Measurements from ENCODE around the gene CTIF. TPM values are rescaled to one million over a fixed set of nuclear protein-coding genes. Genes with fewer than 3 reads are reported as not detected.

The CTIF gene
- total RNA-seq, 6 experiments from 2014 or later, result 77.6 to 100 (median 79.2) TPM

- peaks cover 20% of the 10 kb centered on the region for H3K36me3 Mint-ChIP-seq (ENCODE audit: low read depth)
- H3K4me1 Mint-ChIP-seq (ENCODE audit: low read depth), result no peaks in the 10 kb centered on the region; the same call in 1 of the 2 replicates
- TF ChIP-seq CTCF (IDR thresholded peaks at IDR 0.05), result no peak
- no peak for DNase-seq
- H3K9me3 Mint-ChIP-seq, result no peaks in the 10 kb centered on the region
- peaks cover 1% of the 10 kb centered on the region for H3K27me3 Mint-ChIP-seq (ENCODE audit: insufficient read depth)
- no peak overlapping the region for H3K4me3 Mint-ChIP-seq
- no peak overlapping the region for H3K27ac Mint-ChIP-seq
Measured at GRCh38 chr18:48703028-48703386, 164.2 kb downstream of the CTIF start.

GRCh38 chr18:48703418-48703817 lies 164.6 kb downstream of the CTIF start:
- peaks cover 24% of the 10 kb centered on the region for H3K36me3 Mint-ChIP-seq (ENCODE audit: low read depth)
- no peak overlapping the region for H3K27ac Mint-ChIP-seq
- H3K4me3 Mint-ChIP-seq, result no peak overlapping the region
- no peaks in the 10 kb centered on the region; the same call in 1 of the 2 replicates for H3K4me1 Mint-ChIP-seq (ENCODE audit: low read depth)
- DNase-seq, result no peak
- no peaks in the 10 kb centered on the region for H3K9me3 Mint-ChIP-seq
- TF ChIP-seq CTCF (IDR thresholded peaks at IDR 0.05), result no peak
- H3K27me3 Mint-ChIP-seq (ENCODE audit: insufficient read depth), result peaks cover 1% of the 10 kb centered on the region

GRCh38 chr18:48705043-48705442 lies 166.2 kb downstream of the CTIF start:
- H3K27me3 Mint-ChIP-seq (ENCODE audit: insufficient read depth), result peaks cover 6% of the 10 kb centered on the region
- no peak for DNase-seq
- no peak for TF ChIP-seq CTCF (IDR thresholded peaks at IDR 0.05)
- no peaks in the 10 kb centered on the region; the same call in 1 of the 2 replicates for H3K4me1 Mint-ChIP-seq (ENCODE audit: low read depth)
- H3K36me3 Mint-ChIP-seq (ENCODE audit: low read depth), result peaks cover 28% of the 10 kb centered on the region
- no peak overlapping the region for H3K4me3 Mint-ChIP-seq
- H3K27ac Mint-ChIP-seq, result no peak overlapping the region
- H3K9me3 Mint-ChIP-seq, result no peaks in the 10 kb centered on the region

GRCh38 chr18:48705531-48705930 lies 166.7 kb downstream of the CTIF start:
- Mint-ChIP-seq H3K4me3 (no peak overlapping the region), H3K9me3 (no peaks in the 10 kb centered on the region), H3K4me1 (ENCODE audit: low read depth) (no peaks in the 10 kb centered on the region; the same call in 1 of the 2 replicates), H3K27ac (no peak overlapping the region), H3K36me3 (ENCODE audit: low read depth) (peaks cover 28% of the 10 kb centered on the region), H3K27me3 (ENCODE audit: insufficient read depth) (peaks cover 6% of the 10 kb centered on the region)
- no peak for DNase-seq
- no peak for TF ChIP-seq CTCF (IDR thresholded peaks at IDR 0.05)

GRCh38 chr18:48706731-48707130 lies 167.9 kb downstream of the CTIF start:
- H3K4me1 Mint-ChIP-seq (ENCODE audit: low read depth), result peaks cover 7% of the 10 kb centered on the region
- H3K27ac Mint-ChIP-seq, result no peak overlapping the region
- no peak for DNase-seq
- peaks cover 7% of the 10 kb centered on the region for H3K27me3 Mint-ChIP-seq (ENCODE audit: insufficient read depth)
- no peak for TF ChIP-seq CTCF (IDR thresholded peaks at IDR 0.05)
- H3K9me3 Mint-ChIP-seq, result no peaks in the 10 kb centered on the region
- no peak overlapping the region for H3K4me3 Mint-ChIP-seq
- H3K36me3 Mint-ChIP-seq (ENCODE audit: low read depth), result peaks cover 28% of the 10 kb centered on the region
